GM23338 (cell line): ENCODE measurements around the gene HOXD9. TPM values are rescaled to one million over a fixed set of nuclear protein-coding genes. Genes with fewer than 3 reads are reported as not detected.

Experiments
- ATAC-seq: fragments of 200-7000 bp; cut with Tn5 transposase; 3 replicates; pipeline ENCODE4 v1.9.1; 2020
- DNase-seq: peaks from one replicate; pipeline ENCODE4 v3.0.0-alpha.2; 2015; ENCODE audit warnings: low spot score
- H2AFZ ChIP-seq: fragments of 200-600 bp; sonication (generic); 2 replicates; pipeline ENCODE4 v1.8.0; 2016; ENCODE audit warnings: antibody characterized with exemption, mild to moderate bottlenecking, moderate library complexity
- H3F3A ChIP-seq: fragments of 200-600 bp; sonication (generic); replicated peaks from 2 replicates; pipeline ENCODE4 v1.8.0; 2017; ENCODE audit warnings: antibody characterized with exemption, mixed run types, low read depth
- H3K27ac ChIP-seq: fragments of 200-600 bp; sonication (generic); 2 replicates; pipeline ENCODE4 v1.6.1; 2016; ENCODE audit warnings: low read depth
- H3K27me3 ChIP-seq: fragments of 200-600 bp; sonication (generic); 2 replicates; pipeline ENCODE4 v1.8.0; 2016; ENCODE audit warnings: mild to moderate bottlenecking, mixed run types, moderate library complexity; ENCODE audit not compliant: insufficient read depth
- H3K36me3 ChIP-seq: fragments of 200-600 bp; sonication (generic); 2 replicates; pipeline ENCODE4 v1.8.0; 2016; ENCODE audit warnings: mild to moderate bottlenecking; ENCODE audit not compliant: insufficient read depth
- H3K4me1 ChIP-seq: fragments of 200-600 bp; sonication (generic); 2 replicates; pipeline ENCODE4 v1.8.0; 2016; ENCODE audit warnings: mild to moderate bottlenecking, moderate library complexity; ENCODE audit not compliant: insufficient read depth
- H3K4me2 ChIP-seq: fragments of 200-600 bp; sonication (generic); 2 replicates; pipeline ENCODE4 v1.7.1; 2017; ENCODE audit warnings: mixed run types
- H3K4me3 ChIP-seq: fragments of 200-600 bp; sonication (generic); 2 replicates; pipeline ENCODE4 v1.6.1; 2016; ENCODE audit warnings: mixed run types
- H3K79me2 ChIP-seq: fragments of 200-600 bp; sonication (generic); replicated peaks from 2 replicates; pipeline ENCODE4 v1.8.0; 2017; ENCODE audit warnings: mild to moderate bottlenecking; ENCODE audit not compliant: insufficient read depth
- H3K9me2 ChIP-seq: fragments of 200-600 bp; sonication (generic); 2 replicates; pipeline ENCODE4 v1.8.0; 2017; ENCODE audit not compliant: insufficient read depth
- H4K20me1 ChIP-seq: fragments of 200-600 bp; sonication (generic); replicated peaks from 2 replicates; pipeline ENCODE4 v1.8.0; 2017; ENCODE audit warnings: mild to moderate bottlenecking; ENCODE audit not compliant: insufficient read depth
- H3K27ac Mint-ChIP-seq: 2 replicates; pipeline ENCODE4 v1.8.0; 2020; ENCODE audit warnings: inconsistent platforms, mild to moderate bottlenecking, moderate library complexity, mixed read lengths
- H3K27me3 Mint-ChIP-seq: 3 replicates; pipeline ENCODE4 v1.8.0; 2022; ENCODE audit warnings: low read depth, mild to moderate bottlenecking, moderate library complexity, mixed read lengths, inconsistent platforms; ENCODE audit not compliant: insufficient read depth, poor library complexity
- H3K36me3 Mint-ChIP-seq: 3 replicates; pipeline ENCODE4 v1.8.0; 2021; ENCODE audit warnings: low read depth, mild to moderate bottlenecking, inconsistent platforms, moderate library complexity, mixed read lengths
- H3K4me1 Mint-ChIP-seq: 3 replicates; pipeline ENCODE4 v1.8.0; 2020; ENCODE audit warnings: mild to moderate bottlenecking, inconsistent platforms, mixed read lengths
- H3K4me3 Mint-ChIP-seq: 3 replicates; pipeline ENCODE4 v1.8.0; 2021; ENCODE audit warnings: moderate library complexity, mild to moderate bottlenecking, inconsistent platforms, mixed read lengths
- H3K9me3 Mint-ChIP-seq: 3 replicates; pipeline ENCODE4 v1.8.0; 2020; ENCODE audit warnings: moderate library complexity, mild to moderate bottlenecking, inconsistent platforms, mixed read lengths
- EZH2 ChIP-seq: fragments of 200-600 bp; sonication (generic); IDR thresholded peaks from one replicate; pipeline ENCODE4 v1.8.0; 2017; ENCODE audit warnings: antibody characterized with exemption, mild to moderate bottlenecking, low read depth; ENCODE audit not compliant: unreplicated experiment
- JUNB ChIP-seq: IDR thresholded peaks from one replicate; pipeline ENCODE4 v1.6.1; 2016; ENCODE audit warnings: antibody characterized with exemption; ENCODE audit not compliant: unreplicated experiment
- STAT1 ChIP-seq: IDR thresholded peaks from one replicate; pipeline ENCODE4 v1.6.1; 2016; ENCODE audit warnings: antibody characterized with exemption; ENCODE audit not compliant: unreplicated experiment
- ZNF114 ChIP-seq: fragments of 250-450 bp; sonication (Bioruptor Pico); IDR thresholded peaks from 2 replicates; pipeline ENCODE4 v1.5.0; 2020; ENCODE audit warnings: mild to moderate bottlenecking, moderate library complexity
- polyA plus RNA-seq: library from polyadenylated mRNA; unstranded; fragments of >200 nt; fragmentation: Nextera tagmentation; extraction: Ambion mirVana; gene quantifications from 2 replicates; pipeline ENCODE4 v1.2.1, GENCODE V29; 2016
- total RNA-seq: library from RNA; depleted of rRNA; stranded (reverse); fragments of >200 nt; shearing (Covaris generic); gene quantifications from 2 replicates; pipeline ENCODE4 v1.2.3, GENCODE V29; 2014
- TF ChIP-seq, protein P1 (sequence below): IDR thresholded peaks from one replicate; pipeline ENCODE4 v1.6.1; 2018; ENCODE audit warnings: antibody characterized with exemption; ENCODE audit not compliant: unreplicated experiment

Gene HOXD9
- total and polyA plus RNA-seq, 2 experiments from 2014 or later: not detected

- Histone ChIP-seq H3K27me3 (peaks cover 94% of the 10 kb centered on the region), H3F3A (peaks cover 47% of the 10 kb centered on the region), H3K4me1 (peaks cover 50% of the 10 kb centered on the region), H3K79me2 (no peaks in the 10 kb centered on the region), H2AFZ (no peak overlapping the region), H3K36me3 (no peaks in the 10 kb centered on the region), H3K27ac (no peak overlapping the region), H3K4me3 (peak overlapping the region; percentile 47; the same call in 1 of the 2 replicates), H3K9me2 (no peaks in the 10 kb centered on the region), H4K20me1 (peaks cover 35% of the 10 kb centered on the region), H3K4me2 (no peak overlapping the region)
- ATAC-seq (no peak), DNase-seq (no peak)
- Mint-ChIP-seq H3K27ac (no peak overlapping the region), H3K27me3 (peaks cover 95% of the 10 kb centered on the region), H3K36me3 (no peaks in the 10 kb centered on the region; the same call in 2 of the 3 replicates), H3K4me3 (peak overlapping the region; percentile 54; the same call in 1 of the 3 replicates), H3K4me1 (peaks cover 40% of the 10 kb centered on the region), H3K9me3 (peaks cover 4% of the 10 kb centered on the region; the same call in 2 of the 3 replicates)
- TF ChIP-seq, protein P1, sequence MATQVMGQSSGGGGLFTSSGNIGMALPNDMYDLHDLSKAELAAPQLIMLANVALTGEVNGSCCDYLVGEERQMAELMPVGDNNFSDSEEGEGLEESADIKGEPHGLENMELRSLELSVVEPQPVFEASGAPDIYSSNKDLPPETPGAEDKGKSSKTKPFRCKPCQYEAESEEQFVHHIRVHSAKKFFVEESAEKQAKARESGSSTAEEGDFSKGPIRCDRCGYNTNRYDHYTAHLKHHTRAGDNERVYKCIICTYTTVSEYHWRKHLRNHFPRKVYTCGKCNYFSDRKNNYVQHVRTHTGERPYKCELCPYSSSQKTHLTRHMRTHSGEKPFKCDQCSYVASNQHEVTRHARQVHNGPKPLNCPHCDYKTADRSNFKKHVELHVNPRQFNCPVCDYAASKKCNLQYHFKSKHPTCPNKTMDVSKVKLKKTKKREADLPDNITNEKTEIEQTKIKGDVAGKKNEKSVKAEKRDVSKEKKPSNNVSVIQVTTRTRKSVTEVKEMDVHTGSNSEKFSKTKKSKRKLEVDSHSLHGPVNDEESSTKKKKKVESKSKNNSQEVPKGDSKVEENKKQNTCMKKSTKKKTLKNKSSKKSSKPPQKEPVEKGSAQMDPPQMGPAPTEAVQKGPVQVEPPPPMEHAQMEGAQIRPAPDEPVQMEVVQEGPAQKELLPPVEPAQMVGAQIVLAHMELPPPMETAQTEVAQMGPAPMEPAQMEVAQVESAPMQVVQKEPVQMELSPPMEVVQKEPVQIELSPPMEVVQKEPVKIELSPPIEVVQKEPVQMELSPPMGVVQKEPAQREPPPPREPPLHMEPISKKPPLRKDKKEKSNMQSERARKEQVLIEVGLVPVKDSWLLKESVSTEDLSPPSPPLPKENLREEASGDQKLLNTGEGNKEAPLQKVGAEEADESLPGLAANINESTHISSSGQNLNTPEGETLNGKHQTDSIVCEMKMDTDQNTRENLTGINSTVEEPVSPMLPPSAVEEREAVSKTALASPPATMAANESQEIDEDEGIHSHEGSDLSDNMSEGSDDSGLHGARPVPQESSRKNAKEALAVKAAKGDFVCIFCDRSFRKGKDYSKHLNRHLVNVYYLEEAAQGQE: no peak
- peak; percentile 90 for TF ChIP-seq EZH2
Measured at GRCh38 chr2:176093898-176094249, 28.6 kb upstream of the HOXD9 start.

DNA sequence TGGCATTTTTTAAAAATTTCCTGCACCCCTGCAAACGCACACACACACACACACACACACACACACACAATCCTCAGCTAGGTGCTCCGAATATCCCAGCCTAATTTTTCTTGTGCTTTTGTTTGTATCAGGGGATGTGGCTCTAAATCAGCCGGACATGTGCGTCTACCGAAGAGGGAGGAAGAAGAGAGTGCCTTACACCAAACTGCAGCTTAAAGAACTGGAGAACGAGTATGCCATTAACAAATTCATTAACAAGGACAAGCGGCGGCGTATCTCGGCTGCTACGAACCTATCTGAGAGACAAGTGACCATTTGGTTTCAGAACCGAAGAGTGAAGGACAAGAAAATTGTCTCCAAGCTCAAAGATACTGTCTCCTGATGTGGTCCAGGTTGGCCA is 28.2 kb upstream of the HOXD9 start:
- DNase-seq (no peak), ATAC-seq (no peak)
- Histone ChIP-seq H3K79me2 (no peaks in the 10 kb centered on the region), H3K27ac (no peak overlapping the region), H3K9me2 (no peaks in the 10 kb centered on the region), H3K27me3 (peaks cover 94% of the 10 kb centered on the region), H3K4me3 (no peak overlapping the region), H3K4me2 (no peak overlapping the region), H2AFZ (no peak overlapping the region), H3K4me1 (peaks cover 50% of the 10 kb centered on the region), H3F3A (peaks cover 47% of the 10 kb centered on the region), H4K20me1 (peaks cover 38% of the 10 kb centered on the region), H3K36me3 (no peaks in the 10 kb centered on the region)
- TF ChIP-seq ZNF114 (CRISPR knock-in tag) (no peak), STAT1 (no peak), EZH2 (peak; percentile 57)
- Mint-ChIP-seq H3K4me1 (peaks cover 44% of the 10 kb centered on the region), H3K4me3 (no peak overlapping the region), H3K36me3 (no peaks in the 10 kb centered on the region; the same call in 2 of the 3 replicates), H3K27me3 (peaks cover 95% of the 10 kb centered on the region), H3K9me3 (peaks cover 4% of the 10 kb centered on the region; the same call in 2 of the 3 replicates), H3K27ac (no peak overlapping the region)

DNA sequence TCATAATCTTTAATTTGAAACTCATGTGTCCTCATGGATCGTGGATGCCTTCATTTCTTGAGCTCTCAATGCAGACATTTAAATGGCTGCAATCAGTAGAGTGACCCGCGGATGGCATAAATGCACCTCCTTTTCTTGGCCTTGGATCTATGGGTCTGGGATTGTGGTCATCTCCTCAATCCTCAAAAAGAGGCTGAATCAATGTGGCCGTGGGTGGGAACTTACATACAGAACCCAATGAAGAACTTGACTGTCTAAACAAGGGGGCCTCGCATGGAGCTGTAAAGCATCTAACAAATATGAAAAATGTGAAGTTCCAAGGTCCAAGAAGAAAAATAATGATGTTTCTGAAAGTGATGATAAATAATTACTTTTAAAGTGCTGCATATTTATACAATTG is 27.1 kb upstream of the HOXD9 start:
- peaks cover 42% of the 10 kb centered on the region for H3F3A ChIP-seq
- Mint-ChIP-seq H3K27ac (no peak overlapping the region), H3K36me3 (no peaks in the 10 kb centered on the region; the same call in 2 of the 3 replicates), H3K9me3 (peaks cover 4% of the 10 kb centered on the region; the same call in 2 of the 3 replicates), H3K27me3 (peaks cover 94% of the 10 kb centered on the region), H3K4me3 (no peak overlapping the region), H3K4me1 (peaks cover 48% of the 10 kb centered on the region)
- H3K27ac ChIP-seq: no peak overlapping the region
- TF ChIP-seq JUNB (no peak), EZH2 (peak; percentile 54)
- no peaks in the 10 kb centered on the region for H3K36me3 ChIP-seq
- H2AFZ ChIP-seq: no peak overlapping the region
- no peak overlapping the region for H3K4me3 ChIP-seq
- no peaks in the 10 kb centered on the region for H3K79me2 ChIP-seq
- H3K27me3 ChIP-seq: peaks cover 94% of the 10 kb centered on the region
- DNase-seq: no peak
- H3K4me2 ChIP-seq: no peak overlapping the region
- peaks cover 49% of the 10 kb centered on the region for H3K4me1 ChIP-seq
- no peak for ATAC-seq
- peaks cover 29% of the 10 kb centered on the region for H4K20me1 ChIP-seq
- H3K9me2 ChIP-seq: no peaks in the 10 kb centered on the region
